PC-9 (cell line): ENCODE measurements around the gene GCNT2. TPM values are rescaled to one million over a fixed set of nuclear protein-coding genes. Genes with fewer than 3 reads are reported as not detected.

Source experiments
- BruUV-seq: library from RNA; stranded (reverse); fragments of 400-500 nt; replicated peaks from 2 replicates; lab custom pipeline; 2021; lab: Mats Ljungman, UMichigan
- CTCF ChIA-PET: fragments of 300-600 bp; sonication (Branson Sonifier 250); formaldehyde crosslinking; loops from one replicate; lab custom pipeline; 2022; ENCODE audit warnings: antibody characterized with exemption; lab: Charles Lee
- POLR2A ChIA-PET: fragments of 300-600 bp; sonication (Branson Sonifier 250); formaldehyde crosslinking; loops from one replicate; lab custom pipeline; 2022; ENCODE audit warnings: antibody characterized with exemption; ENCODE audit not compliant: unreplicated experiment; lab: Charles Lee
- DNase-seq, 2 experiments: peaks; one replicate each; pipeline versions ENCODE4 v3.0.0 to v3.0.0-alpha.2; 2015 to 2022; ENCODE audit warnings: mixed read lengths in 1 of 2
- H2AFZ ChIP-seq: fragments of 200-600 bp; sonication (generic); 2 replicates; pipeline ENCODE4 v1.8.1; 2017; ENCODE audit warnings: antibody characterized with exemption
- H3F3A ChIP-seq: fragments of 200-600 bp; sonication (generic); 2 replicates; pipeline ENCODE4 v1.8.1; 2017; ENCODE audit warnings: antibody characterized with exemption, mild to moderate bottlenecking, low read depth; ENCODE audit not compliant: insufficient read depth
- H3K27ac ChIP-seq: fragments of 200-600 bp; sonication (generic); 2 replicates; pipeline ENCODE4 v1.6.1; 2016; ENCODE audit warnings: mixed run types
- H3K27me3 ChIP-seq: fragments of 200-600 bp; sonication (generic); 2 replicates; pipeline ENCODE4 v1.6.1; 2016; ENCODE audit warnings: low read depth, mixed run types; ENCODE audit not compliant: insufficient read depth
- H3K36me3 ChIP-seq: fragments of 200-600 bp; sonication (generic); 2 replicates; pipeline ENCODE4 v1.6.1; 2016; ENCODE audit warnings: low read depth, mixed run types
- H3K4me1 ChIP-seq: fragments of 200-600 bp; sonication (generic); replicated peaks from 2 replicates; pipeline ENCODE4 v1.6.1; 2016; ENCODE audit warnings: mixed run types; ENCODE audit not compliant: insufficient read depth
- H3K4me2 ChIP-seq: fragments of 200-600 bp; sonication (generic); 2 replicates; pipeline ENCODE4 v1.6.1; 2017; ENCODE audit warnings: mixed run types
- H3K4me3 ChIP-seq: fragments of 200-600 bp; sonication (generic); 2 replicates; pipeline ENCODE4 v1.6.1; 2016; ENCODE audit warnings: mixed run types
- H3K79me2 ChIP-seq: fragments of 200-600 bp; sonication (generic); 2 replicates; pipeline ENCODE4 v1.6.1; 2017; ENCODE audit warnings: low read depth, mixed run types
- H3K9me2 ChIP-seq: fragments of 200-600 bp; sonication (generic); 2 replicates; pipeline ENCODE4 v1.8.1; 2017; ENCODE audit warnings: mild to moderate bottlenecking; ENCODE audit not compliant: insufficient read depth
- H3K9me3 ChIP-seq: fragments of 200-600 bp; sonication (generic); 2 replicates; pipeline ENCODE4 v1.8.1; 2016; ENCODE audit warnings: low read depth; ENCODE audit not compliant: insufficient read depth
- H4K20me1 ChIP-seq: fragments of 200-600 bp; sonication (generic); 2 replicates; pipeline ENCODE4 v1.8.1; 2017; ENCODE audit not compliant: insufficient read depth
- CTCF ChIP-seq: fragments of 200-600 bp; sonication (generic); conservative IDR thresholded peaks from 2 replicates; pipeline ENCODE4 v1.6.1; 2017; ENCODE audit warnings: mixed run types, antibody characterized with exemption, mild to moderate bottlenecking, moderate library complexity
- EZH2 ChIP-seq: fragments of 200-600 bp; sonication (generic); IDR thresholded peaks from 2 replicates; pipeline ENCODE4 v1.8.0; 2017; ENCODE audit warnings: antibody characterized with exemption, low read depth
- intact Hi-C: fragments of 100-400 bp; cut with micrococcal nuclease; formaldehyde crosslinking; loops from one replicate; pipeline ENCODE4 v1.10.0; 2022; ENCODE audit not compliant: unreplicated experiment
- total RNA-seq: library from RNA; stranded (reverse); gene quantifications from 2 replicates; pipeline ENCODE4 v1.2.3, GENCODE V29; 2021

Gene GCNT2
- total RNA-seq, 1 experiment from 2014 or later, result 35.7 TPM

GRCh38 chr6:10612161-10612560, 91.0 kb downstream of the GCNT2 start:
- DNase-seq, result no peak
- no peaks in the 10 kb centered on the region for H3K9me3 ChIP-seq
- no TSS peak for BruUV-seq
- H3K79me2 ChIP-seq, result peaks cover 4% of the 10 kb centered on the region; the same call in 1 of the 2 replicates
- H3K36me3 ChIP-seq, result no peaks in the 10 kb centered on the region
- TF ChIP-seq EZH2 (no peak), CTCF (no peak)
- H3F3A ChIP-seq, result no peaks in the 10 kb centered on the region
- no peak overlapping the region for H3K4me2 ChIP-seq
- ChIA-PET POLR2A (no interaction called here), CTCF (no interaction called here)
- intact Hi-C loops, result no loop called here
- no peaks in the 10 kb centered on the region for H3K9me2 ChIP-seq
- H3K27me3 ChIP-seq, result no peaks in the 10 kb centered on the region
- no peaks in the 10 kb centered on the region for H4K20me1 ChIP-seq
- H3K4me3 ChIP-seq, result no peak overlapping the region
- H3K4me1 ChIP-seq, result no peaks in the 10 kb centered on the region
- H2AFZ ChIP-seq, result no peak overlapping the region
- no peak overlapping the region for H3K27ac ChIP-seq

GRCh38 chr6:10613077-10613476, 91.9 kb downstream of the GCNT2 start:
- H3F3A ChIP-seq, result no peaks in the 10 kb centered on the region
- no peak for DNase-seq
- TF ChIP-seq EZH2 (no peak), CTCF (no peak)
- ChIA-PET CTCF (no interaction called here), POLR2A (interaction anchor here (0.7 kb wide), 1 partner anchor 67 kb away, joined by 3 read pairs; no protein-coding TSS in a partner anchor)
- intact Hi-C loops, result no loop called here
- H3K4me2 ChIP-seq, result no peak overlapping the region
- no TSS peak for BruUV-seq
- no peaks in the 10 kb centered on the region for H3K9me2 ChIP-seq
- no peaks in the 10 kb centered on the region for H3K9me3 ChIP-seq
- H2AFZ ChIP-seq, result no peak overlapping the region
- H3K27me3 ChIP-seq, result no peaks in the 10 kb centered on the region
- no peak overlapping the region for H3K4me3 ChIP-seq
- H3K79me2 ChIP-seq, result peaks cover 4% of the 10 kb centered on the region; the same call in 1 of the 2 replicates
- H3K4me1 ChIP-seq, result no peaks in the 10 kb centered on the region
- no peaks in the 10 kb centered on the region for H4K20me1 ChIP-seq
- no peak overlapping the region for H3K27ac ChIP-seq
- H3K36me3 ChIP-seq, result no peaks in the 10 kb centered on the region

GRCh38 chr6:10613723-10614122, 92.6 kb downstream of the GCNT2 start:
- Histone ChIP-seq H3K27me3 (no peaks in the 10 kb centered on the region), H3K4me3 (no peak overlapping the region), H3K4me2 (no peak overlapping the region), H3K27ac (no peak overlapping the region), H3K9me2 (no peaks in the 10 kb centered on the region), H2AFZ (no peak overlapping the region), H3K79me2 (no peaks in the 10 kb centered on the region), H3F3A (no peaks in the 10 kb centered on the region), H3K4me1 (no peaks in the 10 kb centered on the region), H3K36me3 (no peaks in the 10 kb centered on the region), H4K20me1 (no peaks in the 10 kb centered on the region), H3K9me3 (no peaks in the 10 kb centered on the region)
- no TSS peak for BruUV-seq
- CTCF ChIA-PET, result no interaction called here
- no peak for TF ChIP-seq CTCF
- TF ChIP-seq EZH2, result no peak
- DNase-seq, result no peak
- POLR2A ChIA-PET, result no interaction called here
- intact Hi-C loops, result no loop called here
